Mammary epithelial cell (primary cell): Measurements from ENCODE around the gene STK16.

ENCODE experiments used
- EZH2 ChIP-seq: IDR thresholded peaks from 2 replicates; pipeline ENCODE4 v1.6.1; 2012; ENCODE audit warnings: low read length, inconsistent platforms, borderline replicate concordance
- TF ChIP-seq, protein P1 (sequence below), 2 donors: IDR thresholded peaks in 1 of 2; conservative IDR thresholded peaks in 1 of 2; 2 replicates each; pipeline ENCODE4 v1.5.1; 2011 to 2012; ENCODE audit warnings: inconsistent platforms in 2 of 2, low read length in 2 of 2, mild to moderate bottlenecking in 2 of 2, control low read depth in 1 of 2, low read depth in 1 of 2; ENCODE audit not compliant: insufficient read depth in 1 of 2; ENCODE audit errors: extremely low read depth in 1 of 2

DNA sequence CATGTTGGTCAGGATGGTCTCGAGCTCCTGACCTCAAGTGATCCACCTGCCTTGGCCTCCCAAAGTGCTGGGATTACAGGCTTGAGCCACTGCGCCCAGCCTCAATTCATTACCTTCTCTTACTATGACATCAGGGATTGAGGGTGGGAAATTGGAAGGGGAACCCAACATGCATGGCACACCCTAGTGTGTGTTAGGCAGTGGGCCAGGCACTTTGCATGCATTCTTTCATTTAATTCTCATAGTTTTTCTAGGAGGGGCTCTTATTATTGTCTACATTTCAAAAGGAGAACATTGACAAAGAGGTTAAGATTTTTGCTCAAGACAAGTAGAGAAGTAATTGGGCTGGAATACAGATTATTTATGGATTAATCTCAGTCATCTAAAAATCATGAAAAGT lies 23.0 kb downstream of the STK16 start:
- TF ChIP-seq, protein P1, sequence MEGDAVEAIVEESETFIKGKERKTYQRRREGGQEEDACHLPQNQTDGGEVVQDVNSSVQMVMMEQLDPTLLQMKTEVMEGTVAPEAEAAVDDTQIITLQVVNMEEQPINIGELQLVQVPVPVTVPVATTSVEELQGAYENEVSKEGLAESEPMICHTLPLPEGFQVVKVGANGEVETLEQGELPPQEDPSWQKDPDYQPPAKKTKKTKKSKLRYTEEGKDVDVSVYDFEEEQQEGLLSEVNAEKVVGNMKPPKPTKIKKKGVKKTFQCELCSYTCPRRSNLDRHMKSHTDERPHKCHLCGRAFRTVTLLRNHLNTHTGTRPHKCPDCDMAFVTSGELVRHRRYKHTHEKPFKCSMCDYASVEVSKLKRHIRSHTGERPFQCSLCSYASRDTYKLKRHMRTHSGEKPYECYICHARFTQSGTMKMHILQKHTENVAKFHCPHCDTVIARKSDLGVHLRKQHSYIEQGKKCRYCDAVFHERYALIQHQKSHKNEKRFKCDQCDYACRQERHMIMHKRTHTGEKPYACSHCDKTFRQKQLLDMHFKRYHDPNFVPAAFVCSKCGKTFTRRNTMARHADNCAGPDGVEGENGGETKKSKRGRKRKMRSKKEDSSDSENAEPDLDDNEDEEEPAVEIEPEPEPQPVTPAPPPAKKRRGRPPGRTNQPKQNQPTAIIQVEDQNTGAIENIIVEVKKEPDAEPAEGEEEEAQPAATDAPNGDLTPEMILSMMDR (conservative IDR thresholded peaks at IDR 0.05 in 1 of 2, IDR thresholded peaks at IDR 0.05 in 1 of 2; ENCODE audit: extremely low read depth in 1 of 2, insufficient read depth in 1 of 2, low read depth in 1 of 2, low read length in 2 of 2): no peak
- TF ChIP-seq EZH2: no peak
